GM23338 (cell line): ENCODE results near the gene SPATA31C1. TPM values are rescaled to one million over a fixed set of nuclear protein-coding genes. Genes with fewer than 3 reads are reported as not detected.

Source experiments
- CREB1 ChIP-seq: fragments of 250-450 bp; sonication (Bioruptor Pico); IDR thresholded peaks from 2 replicates; pipeline ENCODE4 v1.5.0; 2020; ENCODE audit warnings: low read depth, mild to moderate bottlenecking, moderate library complexity
- CTCF ChIP-seq, 2 experiments: fragments of 200-600 bp in 1 of 2; sonication (generic) in 1 of 2; conservative IDR thresholded peaks; 2 replicates each; pipeline versions ENCODE4 v1.5.1 to v1.6.1; 2016 to 2017; ENCODE audit warnings: antibody characterized with exemption in 2 of 2, low read depth in 2 of 2, mild to moderate bottlenecking in 2 of 2, moderate library complexity in 1 of 2
- EZH2 ChIP-seq: fragments of 200-600 bp; sonication (generic); IDR thresholded peaks from one replicate; pipeline ENCODE4 v1.8.0; 2017; ENCODE audit warnings: antibody characterized with exemption, mild to moderate bottlenecking, low read depth; ENCODE audit not compliant: unreplicated experiment
- REST ChIP-seq: IDR thresholded peaks from one replicate; pipeline ENCODE4 v1.6.1; 2018; ENCODE audit warnings: antibody characterized with exemption; ENCODE audit not compliant: unreplicated experiment
- STAT1 ChIP-seq: IDR thresholded peaks from one replicate; pipeline ENCODE4 v1.6.1; 2016; ENCODE audit warnings: antibody characterized with exemption; ENCODE audit not compliant: unreplicated experiment
- ZNF462 ChIP-seq: fragments of 250-450 bp; sonication (Bioruptor Pico); IDR thresholded peaks from 2 replicates; pipeline ENCODE4 v1.5.0; 2020; ENCODE audit warnings: mild to moderate bottlenecking, moderate library complexity
- polyA plus RNA-seq: library from polyadenylated mRNA; unstranded; fragments of >200 nt; fragmentation: Nextera tagmentation; extraction: Ambion mirVana; gene quantifications from 2 replicates; pipeline ENCODE4 v1.2.1, GENCODE V29; 2016
- total RNA-seq: library from RNA; depleted of rRNA; stranded (reverse); fragments of >200 nt; shearing (Covaris generic); gene quantifications from 2 replicates; pipeline ENCODE4 v1.2.3, GENCODE V29; 2014

The SPATA31C1 gene
- total and polyA plus RNA-seq, 2 experiments from 2014 or later, result not detected

- no peak for TF ChIP-seq ZNF462
- no peak for TF ChIP-seq CTCF (conservative IDR thresholded peaks at IDR 0.05; ENCODE audit: low read depth in 2 of 2)
- no peak for TF ChIP-seq EZH2
- TF ChIP-seq CREB1 (CRISPR knock-in tag), result no peak
- no peak for TF ChIP-seq REST
- TF ChIP-seq STAT1, result no peak
These were observed 41.1 kb upstream of the SPATA31C1 start (continued) for GRCh38 chr9:87876708-87877107.
